ENCODE measurements around the gene CCDC102A. TPM values are rescaled to one million over a fixed set of nuclear protein-coding genes. Genes with fewer than 3 reads are reported as not detected.
"Not testable (repeated sequence)": the region's sequence is repeated elsewhere in the genome, so short reads cannot be mapped to it uniquely, and the experiment has no call there.

The CCDC102A gene
- total RNA-seq, 2 experiments from 2014 or later = 8.1 to 10.5 TPM

- POLR2A ChIA-PET = no interaction called here
- H3K4me1 Mint-ChIP-seq = peaks cover 28% of the 10 kb centered on the region
- H3K36me3 Mint-ChIP-seq (ENCODE audit: low read depth) = peaks cover 18% of the 10 kb centered on the region
- peaks cover 6% of the 10 kb centered on the region for H3K9me3 Mint-ChIP-seq
- no peak for DNase-seq
- CTCF ChIA-PET = interaction anchor here (0.6 to 1.2 kb wide), 4 partner anchors 18 to 282 kb away, joined by 3 read pairs; no protein-coding TSS in a partner anchor
- no peak overlapping the region for H3K4me3 Mint-ChIP-seq
- H3K27me3 Mint-ChIP-seq = no peaks in the 10 kb centered on the region
- no peak overlapping the region for H3K27ac Mint-ChIP-seq
These were observed 36.8 kb upstream of the CCDC102A start for GRCh38 chr16:57572978-57573728.

DNA sequence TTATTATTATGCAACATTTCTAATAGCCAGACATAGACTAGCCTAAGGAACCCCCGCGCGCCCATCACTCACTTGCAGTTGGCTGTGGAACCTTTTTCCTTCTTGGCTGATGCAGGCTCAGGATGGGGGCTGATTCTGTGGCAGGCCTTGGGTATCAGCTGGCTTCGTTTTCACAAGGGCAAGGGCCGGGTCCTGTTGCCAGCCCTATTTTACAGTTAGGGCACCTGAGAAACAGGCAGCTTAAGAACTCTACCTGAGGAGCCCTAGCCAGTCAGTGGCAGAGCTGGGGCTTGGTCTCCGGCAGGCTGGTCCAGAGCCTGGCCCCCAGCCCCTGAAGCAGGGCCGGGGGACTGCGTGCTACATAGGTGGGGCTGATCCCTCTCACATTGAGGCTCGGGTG, 34.7 kb upstream of the CCDC102A start:
- Mint-ChIP-seq H3K27ac (no peak overlapping the region), H3K4me3 (no peak overlapping the region), H3K9me3 (peaks cover 6% of the 10 kb centered on the region), H3K27me3 (no peaks in the 10 kb centered on the region), H3K36me3 (ENCODE audit: low read depth) (peaks cover 20% of the 10 kb centered on the region), H3K4me1 (peaks cover 7% of the 10 kb centered on the region)
- CTCF ChIA-PET = interaction anchor here (1.0 to 1.1 kb wide), 2 partner anchors 10 to 20 kb away, joined by 3 read pairs; no protein-coding TSS in a partner anchor
- POLR2A ChIA-PET = no interaction called here
- DNase-seq = no peak

DNA sequence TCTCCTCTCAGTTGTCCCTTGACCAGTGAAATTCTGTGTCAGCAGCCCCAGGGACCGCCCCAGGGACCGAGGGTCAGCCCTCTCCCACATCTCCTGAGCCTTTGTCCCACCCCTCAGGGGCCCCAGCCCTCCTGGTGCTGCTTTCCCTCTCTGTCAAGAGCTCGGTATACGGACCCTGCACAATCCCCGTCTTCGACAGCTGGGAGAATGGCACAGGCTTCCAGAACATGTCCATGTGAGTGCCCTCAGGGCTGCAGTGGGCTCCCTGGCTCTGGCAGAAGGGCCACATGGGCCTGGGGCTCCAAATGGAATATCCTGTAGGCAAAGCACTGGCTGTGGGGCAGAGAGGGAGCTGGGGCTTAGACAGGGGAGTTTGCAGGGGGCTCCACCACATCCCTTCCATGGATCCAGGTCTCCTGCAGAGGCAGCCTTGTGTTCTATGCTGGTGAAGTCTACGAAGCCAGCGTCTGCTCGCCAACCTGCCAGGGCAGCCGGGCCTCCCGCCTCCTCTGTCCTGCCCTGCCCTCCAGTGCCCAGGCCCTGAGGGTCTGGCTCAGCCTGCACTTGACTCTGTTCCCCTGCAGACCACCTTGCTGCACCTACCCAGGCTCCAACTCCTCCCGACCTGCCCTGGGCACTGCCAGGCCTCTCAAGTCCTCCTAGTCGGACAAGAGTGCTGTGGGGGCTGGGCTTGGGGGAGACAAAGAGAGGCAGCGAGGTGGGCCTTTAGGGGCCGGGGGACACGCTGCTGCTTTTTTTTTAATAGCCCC, 34.1 kb upstream of the CCDC102A start:
- CTCF ChIA-PET = interaction anchor here (1.1 kb wide), 1 partner anchor 9 kb away, joined by 3 read pairs; no protein-coding TSS in a partner anchor
- Mint-ChIP-seq H3K27ac (no peak overlapping the region), H3K27me3 (no peaks in the 10 kb centered on the region), H3K9me3 (peaks cover 6% of the 10 kb centered on the region), H3K4me3 (no peak overlapping the region), H3K36me3 (ENCODE audit: low read depth) (peaks cover 20% of the 10 kb centered on the region), H3K4me1 (peaks cover 6% of the 10 kb centered on the region)
- DNase-seq = no peak
- POLR2A ChIA-PET = no interaction called here

DNA sequence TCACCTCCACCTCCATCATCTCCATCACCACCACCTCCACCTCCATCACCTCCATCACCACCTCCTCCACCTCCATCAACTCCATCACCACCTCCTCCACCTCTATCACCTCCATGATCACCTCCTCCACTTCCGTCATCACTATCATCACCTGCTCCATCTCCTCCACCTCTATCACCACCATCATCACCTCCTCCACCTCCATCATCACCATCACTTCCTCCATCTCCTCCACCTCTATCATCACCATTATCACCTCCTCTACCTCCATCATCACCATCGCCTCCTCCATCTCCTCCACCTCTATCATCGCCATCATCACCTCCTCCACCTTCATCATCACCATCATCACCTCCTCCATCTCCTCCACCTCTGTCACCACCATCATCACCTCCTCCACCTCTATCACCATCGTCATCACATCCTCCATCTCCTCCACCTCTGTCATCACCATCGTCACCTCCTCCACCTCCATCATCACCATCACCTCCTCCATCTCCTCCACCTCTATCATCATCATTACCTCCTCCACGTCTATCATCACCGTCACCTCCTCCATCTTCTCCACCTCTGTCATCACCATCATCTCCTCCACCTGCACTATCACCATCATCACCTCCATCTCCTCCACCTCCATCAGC, 33.1 kb upstream of the CCDC102A start:
- Mint-ChIP-seq H3K27me3 (no peaks in the 10 kb centered on the region), H3K27ac (no peak overlapping the region), H3K9me3 (peaks cover 6% of the 10 kb centered on the region), H3K4me3 (no peak overlapping the region), H3K4me1 (peaks cover 6% of the 10 kb centered on the region), H3K36me3 (ENCODE audit: low read depth) (peaks cover 20% of the 10 kb centered on the region)
- DNase-seq = no peak
- ChIA-PET CTCF (no interaction called here), POLR2A (no interaction called here)

GRCh38 chr16:57568772-57569171, 32.4 kb upstream of the CCDC102A start:
- DNase-seq, H3K9me3 Mint-ChIP-seq, CTCF ChIA-PET, H3K4me1 Mint-ChIP-seq, H3K27ac Mint-ChIP-seq, H3K4me3 Mint-ChIP-seq, H3K27me3 Mint-ChIP-seq, POLR2A ChIA-PET: not testable (repeated sequence)
- peaks cover 20% of the 10 kb centered on the region for H3K36me3 Mint-ChIP-seq (ENCODE audit: low read depth)

DNA sequence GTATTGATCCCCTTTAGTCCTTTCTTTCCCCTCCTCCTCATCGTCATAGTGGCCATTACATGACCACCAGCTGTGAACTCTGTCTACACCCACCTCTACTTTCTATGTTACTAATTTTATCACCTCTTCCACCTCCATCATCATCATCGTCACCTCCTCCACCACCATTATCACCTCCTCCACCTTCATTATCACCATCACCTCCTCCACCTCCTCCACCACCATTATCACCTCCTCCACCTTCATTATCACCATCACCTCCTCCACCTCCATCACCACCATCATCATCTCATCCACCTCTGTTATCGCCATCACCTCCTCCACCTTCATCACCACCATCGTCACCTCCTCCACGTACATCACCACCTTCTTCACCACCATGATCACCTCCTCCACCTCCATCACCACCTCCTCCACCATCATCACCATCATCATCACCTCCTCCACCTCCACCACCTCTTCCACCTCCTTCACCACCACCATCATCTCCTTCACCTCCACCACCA, 31.9 kb upstream of the CCDC102A start:
- peaks cover 4% of the 10 kb centered on the region for H3K4me1 Mint-ChIP-seq
- ChIA-PET POLR2A (no interaction called here), CTCF (no interaction called here)
- no peak overlapping the region for H3K27ac Mint-ChIP-seq
- no peak overlapping the region for H3K4me3 Mint-ChIP-seq
- H3K27me3 Mint-ChIP-seq = no peaks in the 10 kb centered on the region
- H3K9me3 Mint-ChIP-seq = peaks cover 6% of the 10 kb centered on the region
- no peak for DNase-seq
- H3K36me3 Mint-ChIP-seq (ENCODE audit: low read depth) = peaks cover 20% of the 10 kb centered on the region

DNA sequence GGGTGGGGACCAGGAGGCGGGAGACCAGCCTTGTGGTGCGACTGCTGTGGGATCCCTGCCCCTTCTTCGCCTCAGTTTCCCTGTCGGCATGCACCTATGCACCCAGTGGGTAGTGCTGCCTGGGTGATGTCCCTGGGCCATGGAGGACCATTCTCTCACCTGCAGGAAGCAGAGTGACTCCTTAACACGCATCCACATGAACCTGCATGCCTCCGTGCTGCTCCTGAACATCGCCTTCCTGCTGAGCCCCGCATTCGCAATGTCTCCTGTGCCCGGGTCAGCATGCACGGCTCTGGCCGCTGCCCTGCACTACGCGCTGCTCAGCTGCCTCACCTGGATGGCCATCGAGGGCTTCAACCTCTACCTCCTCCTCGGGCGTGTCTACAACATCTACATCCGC, 31.3 kb upstream of the CCDC102A start:
- no peak for DNase-seq
- peaks cover 21% of the 10 kb centered on the region for H3K36me3 Mint-ChIP-seq (ENCODE audit: low read depth)
- H3K27ac Mint-ChIP-seq = no peak overlapping the region
- H3K4me3 Mint-ChIP-seq = no peak overlapping the region
- no peaks in the 10 kb centered on the region for H3K4me1 Mint-ChIP-seq
- peaks cover 6% of the 10 kb centered on the region for H3K9me3 Mint-ChIP-seq
- H3K27me3 Mint-ChIP-seq = no peaks in the 10 kb centered on the region
- POLR2A ChIA-PET = no interaction called here
- CTCF ChIA-PET = no interaction called here

- ChIA-PET POLR2A (no interaction called here), CTCF (interaction anchor here (1.6 to 4.1 kb wide), 3 partner anchors 10 to 82 kb away, joined by 3 to 19 read pairs (median 4); no protein-coding TSS in a partner anchor)
- Mint-ChIP-seq H3K9me3 (peaks cover 7% of the 10 kb centered on the region), H3K27me3 (no peaks in the 10 kb centered on the region), H3K4me1 (no peaks in the 10 kb centered on the region), H3K4me3 (no peak overlapping the region), H3K36me3 (ENCODE audit: low read depth) (peaks cover 26% of the 10 kb centered on the region), H3K27ac (no peak overlapping the region)
- DNase-seq = no peak
These were observed 30.1 kb upstream of the CCDC102A start for GRCh38 chr16:57566436-57566835.

GRCh38 chr16:57565461-57565860, 29.1 kb upstream of the CCDC102A start:
- Mint-ChIP-seq H3K4me3 (no peak overlapping the region), H3K9me3 (peaks cover 13% of the 10 kb centered on the region), H3K36me3 (ENCODE audit: low read depth) (peaks cover 31% of the 10 kb centered on the region), H3K27me3 (no peaks in the 10 kb centered on the region), H3K4me1 (no peaks in the 10 kb centered on the region), H3K27ac (no peak overlapping the region)
- no peak for DNase-seq
- ChIA-PET CTCF (interaction anchor here (0.5 to 4.1 kb wide), 7 partner anchors 11 to 703 kb away, joined by 3 to 19 read pairs (median 3); no protein-coding TSS in a partner anchor), POLR2A (no interaction called here)

- peaks cover 19% of the 10 kb centered on the region for H3K9me3 Mint-ChIP-seq
- H3K4me3 Mint-ChIP-seq = no peak overlapping the region
- peaks cover 27% of the 10 kb centered on the region for H3K36me3 Mint-ChIP-seq (ENCODE audit: low read depth)
- H3K27ac Mint-ChIP-seq = no peak overlapping the region
- DNase-seq = no peak
- no peaks in the 10 kb centered on the region for H3K4me1 Mint-ChIP-seq
- CTCF ChIA-PET = interaction anchor here (0.7 to 4.1 kb wide), 5 partner anchors 11 to 702 kb away, joined by 3 to 19 read pairs (median 3); no protein-coding TSS in a partner anchor
- no peaks in the 10 kb centered on the region for H3K27me3 Mint-ChIP-seq
- POLR2A ChIA-PET = no interaction called here
These were observed 28.4 kb upstream of the CCDC102A start for GRCh38 chr16:57564571-57565270.

- ChIA-PET CTCF (interaction anchor here (4.1 kb wide), 1 partner anchor 12 kb away, joined by 19 read pairs; no protein-coding TSS in a partner anchor), POLR2A (no interaction called here)
- Mint-ChIP-seq H3K4me1 (no peaks in the 10 kb centered on the region), H3K9me3 (peaks cover 14% of the 10 kb centered on the region), H3K27me3 (no peaks in the 10 kb centered on the region), H3K4me3 (no peak overlapping the region), H3K27ac (no peak overlapping the region), H3K36me3 (ENCODE audit: low read depth) (peaks cover 19% of the 10 kb centered on the region)
- no peak for DNase-seq
These were observed 27.4 kb upstream of the CCDC102A start for GRCh38 chr16:57563761-57564160.

DNA sequence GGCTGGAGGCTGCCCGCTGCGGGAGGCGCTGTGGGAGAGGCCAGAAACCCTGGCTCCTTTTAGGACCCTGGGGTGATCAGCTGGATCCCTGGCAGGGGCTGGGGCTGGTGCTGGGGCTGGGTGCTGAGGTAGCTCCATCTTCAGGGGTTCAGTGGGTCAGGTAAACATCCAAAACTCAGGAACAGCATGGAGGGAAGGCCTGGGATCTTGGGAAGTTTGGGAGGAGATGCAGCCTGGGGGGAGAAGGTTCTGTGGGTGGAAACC, 27.0 kb upstream of the CCDC102A start:
- no peaks in the 10 kb centered on the region for H3K27me3 Mint-ChIP-seq
- no peak for DNase-seq
- H3K4me1 Mint-ChIP-seq = no peaks in the 10 kb centered on the region
- H3K36me3 Mint-ChIP-seq (ENCODE audit: low read depth) = peaks cover 18% of the 10 kb centered on the region
- no peak overlapping the region for H3K27ac Mint-ChIP-seq
- H3K4me3 Mint-ChIP-seq = no peak overlapping the region
- peaks cover 14% of the 10 kb centered on the region for H3K9me3 Mint-ChIP-seq
- CTCF ChIA-PET = interaction anchor here (4.1 kb wide), 1 partner anchor 13 kb away, joined by 19 read pairs; no protein-coding TSS in a partner anchor
- POLR2A ChIA-PET = no interaction called here
